ENCODE measurements around the gene KIF1B.

DNA sequence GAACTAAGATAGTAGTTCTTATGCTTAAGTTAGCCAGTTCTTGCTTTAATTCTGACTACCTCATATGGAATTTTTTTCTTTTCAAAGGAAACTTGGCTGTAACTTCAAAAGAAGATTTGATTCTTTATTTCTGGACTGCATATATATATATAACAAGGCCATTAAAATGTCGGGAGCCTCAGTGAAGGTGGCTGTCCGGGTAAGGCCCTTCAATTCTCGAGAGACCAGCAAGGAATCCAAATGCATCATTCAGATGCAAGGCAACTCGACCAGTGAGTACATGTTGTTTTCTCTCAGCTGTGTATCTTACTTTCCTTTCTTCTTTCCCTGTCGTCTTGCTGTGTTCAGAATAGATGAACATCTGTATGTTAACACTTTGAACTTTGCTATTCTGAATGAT lies 21.8 kb downstream of the KIF1B start:
- no peak for TF ChIP-seq POLR2AphosphoS5 (IDR thresholded peaks at IDR 0.05; ENCODE audit: low read depth, low read length)
- no peak for TF ChIP-seq POLR2A (IDR thresholded peaks at IDR 0.05; ENCODE audit: low read depth, low read length)
- no peak for TF ChIP-seq TAF1 (IDR thresholded peaks at IDR 0.05; ENCODE audit: low read depth, low read length)
- no peak for TF ChIP-seq PAX5 (IDR thresholded peaks at IDR 0.05; ENCODE audit: insufficient read depth, low read length, severe bottlenecking)
- TF ChIP-seq SPI1 (IDR thresholded peaks at IDR 0.05; ENCODE audit: low read depth, low read length) = no peak
- TF ChIP-seq POU2F2 (IDR thresholded peaks at IDR 0.05; ENCODE audit: low read depth, low read length) = no peak
